Stimulated activated CD8-positive, alpha-beta memory T cell treated with anti-CD3 and anti-CD28 coated beads, Interleukin-4, amount 100 ng/mL, for 4 hours (primary cell): ENCODE data around the gene PRKACA.

Experiments used
- DNase-seq, 2 donors: peaks; one replicate each; pipeline ENCODE4 v3.0.0-alpha.2; 2020; ENCODE audit warnings: low read depth in 2 of 2, low spot score in 1 of 2

The PRKACA gene

DNA sequence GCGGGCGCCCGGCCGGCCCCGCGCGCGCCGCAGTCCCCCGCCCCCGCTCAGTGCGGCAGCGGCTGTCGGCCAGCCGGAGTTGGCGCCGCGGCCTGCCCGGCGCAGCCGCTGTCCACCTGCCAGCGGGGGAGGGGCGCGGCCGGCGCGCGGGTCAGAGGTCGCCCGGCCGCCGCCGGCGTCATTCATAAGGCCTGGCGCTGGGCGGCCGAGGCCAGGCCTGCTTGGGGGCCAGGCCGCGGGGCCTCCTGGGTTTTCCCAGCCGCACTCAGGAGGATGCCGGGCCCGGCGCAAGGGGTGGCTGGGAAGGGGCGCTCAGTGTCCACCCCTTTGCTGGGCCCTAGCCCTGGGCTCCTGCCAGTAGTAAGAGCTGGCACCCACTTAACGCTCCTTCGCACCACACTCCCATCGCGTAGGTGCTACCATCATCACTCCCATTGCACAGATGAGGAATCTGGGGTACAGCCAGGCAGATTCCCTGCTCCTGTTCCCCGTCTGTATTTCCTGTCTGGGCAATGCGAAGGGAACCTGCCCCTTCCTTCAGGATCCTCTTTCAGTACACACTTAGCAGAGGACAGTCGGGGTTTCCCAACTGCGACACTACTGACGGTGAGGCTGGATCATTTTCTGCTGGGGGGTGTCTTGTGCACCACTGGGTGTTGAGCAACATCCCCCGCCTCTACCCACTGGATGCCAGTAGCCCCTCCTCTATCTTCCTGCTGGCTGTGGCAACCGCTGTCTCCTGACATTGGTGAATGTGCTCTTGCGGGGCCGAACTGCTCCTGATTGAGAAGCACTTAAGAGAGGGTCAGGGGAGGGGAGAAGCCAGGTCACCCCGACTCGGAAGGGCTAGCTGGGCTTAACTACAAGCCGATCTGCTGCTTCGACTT lies 846 bp upstream of the PRKACA start:
- DNase-seq: no peak

GRCh38 chr19:14116918-14117578 lies 514 bp downstream of the PRKACA start:
- DNase-seq: no peak

DNA sequence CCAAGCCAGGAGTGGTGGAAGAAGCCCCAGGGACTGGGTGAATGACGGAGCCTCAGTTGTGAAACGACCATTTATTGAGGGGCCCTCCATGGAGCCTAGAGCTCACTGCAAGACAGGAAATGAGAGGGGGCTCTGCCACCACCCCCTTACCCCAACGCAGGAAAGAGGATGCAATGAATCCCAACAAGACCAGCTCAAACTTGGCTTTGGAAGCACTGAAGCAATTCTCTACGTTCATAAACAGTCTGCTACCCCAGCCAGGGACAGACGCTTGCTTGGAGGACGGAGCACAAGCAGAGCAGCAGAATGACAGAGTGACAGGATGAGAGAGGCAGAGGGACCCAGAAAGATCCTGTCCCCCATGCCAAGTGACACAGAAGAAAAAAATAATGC lies 1.0 kb downstream of the PRKACA start:
- DNase-seq: no peak

DNA sequence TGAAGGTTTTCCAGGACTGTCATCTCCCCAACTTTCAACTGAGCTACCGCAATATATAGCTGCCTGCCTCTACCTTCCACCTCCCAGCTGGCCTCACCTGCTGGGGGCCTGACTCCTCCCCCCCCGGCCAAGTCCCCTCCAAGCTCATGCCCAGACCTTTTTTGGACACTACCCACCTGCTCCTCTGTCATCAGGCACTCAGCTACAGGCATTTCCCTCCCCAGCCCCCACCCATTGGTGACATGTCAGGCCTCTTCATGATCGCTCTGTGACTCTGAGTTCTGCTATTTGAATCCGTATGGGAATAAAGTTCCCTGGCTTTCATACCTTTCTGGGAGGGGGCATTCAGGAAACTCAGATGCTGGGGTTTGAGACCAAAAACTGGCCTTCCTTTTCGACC lies 1.8 kb downstream of the PRKACA start:
- DNase-seq: no peak

DNA sequence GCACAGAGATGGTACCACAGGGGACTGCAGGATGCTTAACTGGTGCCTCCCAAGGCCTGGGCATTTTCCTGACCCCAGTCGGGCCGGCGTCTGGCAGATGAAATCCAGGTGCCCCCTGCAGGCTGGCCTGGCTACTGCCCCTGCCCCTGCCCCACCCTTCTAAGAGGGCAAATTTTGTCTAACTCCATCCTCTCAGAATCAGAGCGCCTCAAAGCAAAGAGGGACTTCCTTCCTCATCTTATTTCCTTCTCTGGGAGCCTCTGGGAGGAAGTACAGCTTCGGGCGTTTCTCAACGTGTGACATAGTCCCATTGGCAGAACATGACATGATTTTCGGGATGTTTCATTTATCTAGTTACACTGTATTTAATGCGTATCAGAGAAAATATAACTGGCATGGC lies 2.7 kb downstream of the PRKACA start:
- no peak for DNase-seq

DNA sequence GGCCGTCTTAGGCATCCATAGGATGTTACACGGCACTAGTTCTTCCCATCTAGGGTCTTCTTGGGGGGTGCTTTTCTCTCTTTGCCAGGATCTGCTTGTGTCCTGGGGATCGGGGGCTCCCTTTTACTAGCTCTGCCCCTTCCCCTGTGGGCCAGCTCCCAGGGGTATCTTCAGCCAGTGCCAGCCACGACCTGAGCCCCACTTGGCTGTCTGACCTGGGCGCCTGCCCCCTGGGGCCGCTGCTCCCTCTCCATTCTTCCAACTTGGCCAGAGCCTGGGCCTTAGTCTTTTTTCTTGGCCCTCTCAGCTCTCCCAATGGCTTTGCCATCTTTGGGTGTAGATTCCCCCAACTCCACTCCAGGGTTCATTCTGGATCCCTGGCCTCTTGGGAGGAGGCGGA lies 3.1 kb downstream of the PRKACA start:
- no peak for DNase-seq

GRCh38 chr19:14113762-14114414 lies 3.7 kb downstream of the PRKACA start:
- DNase-seq: no peak

DNA sequence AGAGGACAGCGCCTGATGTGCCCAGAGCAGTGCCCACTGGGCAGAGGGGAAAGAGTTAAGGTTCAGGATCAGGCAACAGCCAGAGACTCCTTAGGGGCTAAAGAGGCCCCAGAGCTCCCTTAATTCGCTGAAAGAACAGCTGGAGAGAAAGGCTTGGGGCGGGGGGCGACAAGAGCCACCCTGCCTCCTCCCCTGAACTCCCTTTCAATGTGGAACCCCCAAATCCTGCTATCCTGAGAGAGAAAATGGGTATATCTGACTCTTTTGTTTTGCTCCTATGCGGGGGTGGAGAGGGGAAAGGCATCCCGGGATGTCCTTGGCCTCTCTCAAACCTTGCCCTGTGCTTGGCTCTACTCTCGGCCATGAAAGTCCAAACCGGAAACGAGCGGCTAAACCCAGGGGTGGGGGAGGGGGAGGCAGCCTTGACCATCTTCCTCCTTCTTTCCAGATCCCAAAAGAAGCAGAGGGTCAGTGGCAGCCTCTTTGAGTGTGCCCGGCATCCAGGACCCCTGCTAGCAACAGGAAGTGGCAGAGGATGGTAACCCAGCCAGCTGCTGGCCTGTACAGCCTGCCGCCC lies 4.7 kb downstream of the PRKACA start:
- no peak for DNase-seq

DNA sequence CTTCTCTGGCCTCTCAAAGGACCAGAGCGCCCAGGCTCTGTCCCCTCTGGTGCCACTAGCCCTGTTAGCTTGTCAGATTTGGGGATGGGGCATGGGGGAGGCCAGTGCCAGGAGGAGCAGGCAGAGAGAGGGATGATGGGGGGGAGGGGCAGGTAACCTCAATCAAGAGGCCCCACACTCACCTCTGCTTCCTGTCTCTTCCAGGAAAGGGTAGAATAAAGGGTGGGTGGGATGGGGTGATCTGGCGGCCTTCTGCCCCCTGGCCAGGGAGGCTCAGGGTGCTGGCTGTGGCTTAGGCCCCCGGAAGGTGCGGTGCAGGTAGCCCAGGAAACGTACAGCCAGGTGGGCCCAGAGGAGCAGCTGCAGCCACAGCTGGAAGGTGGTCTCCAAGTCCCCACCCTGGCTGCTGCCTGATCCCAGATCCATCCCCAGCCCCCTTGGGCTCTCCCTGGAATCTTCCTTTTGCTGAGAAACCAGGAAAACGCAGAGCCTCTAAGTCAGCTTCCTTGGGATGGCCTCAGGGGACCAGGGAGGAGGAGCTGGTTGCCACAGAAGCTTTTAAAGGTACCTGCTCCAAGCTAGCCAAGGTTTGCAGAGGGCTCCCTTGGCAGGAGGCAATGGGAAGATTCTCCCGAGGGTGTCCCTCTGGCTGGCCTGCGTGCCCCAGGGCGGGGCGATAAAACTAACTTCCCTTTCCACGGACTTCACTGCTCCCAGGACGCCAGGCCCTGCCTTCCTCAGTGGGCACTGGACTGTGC lies 5.3 kb downstream of the PRKACA start:
- no peak for DNase-seq

- DNase-seq: no peak
Measured at GRCh38 chr19:14111486-14111885, 6.1 kb downstream of the PRKACA start.

DNA sequence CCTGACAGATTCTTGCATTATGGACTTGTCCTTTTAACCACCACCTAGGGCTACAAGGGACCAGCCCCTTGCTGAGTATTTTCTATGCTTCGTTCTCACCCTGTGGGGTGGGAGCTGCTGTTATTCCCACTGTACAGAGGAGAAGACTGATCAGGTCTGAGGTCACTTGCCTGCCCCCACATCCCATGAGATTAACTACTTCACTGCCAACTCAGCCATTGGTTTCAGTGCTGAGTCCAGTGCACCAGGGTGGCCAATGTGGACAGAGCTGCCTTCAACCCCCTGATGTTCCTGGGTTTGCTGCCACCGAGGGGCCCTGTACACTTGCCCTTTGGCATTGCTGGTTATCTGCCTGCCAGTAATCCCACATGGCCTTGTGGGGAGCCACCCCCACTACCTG lies 6.9 kb downstream of the PRKACA start:
- DNase-seq: no peak

DNA sequence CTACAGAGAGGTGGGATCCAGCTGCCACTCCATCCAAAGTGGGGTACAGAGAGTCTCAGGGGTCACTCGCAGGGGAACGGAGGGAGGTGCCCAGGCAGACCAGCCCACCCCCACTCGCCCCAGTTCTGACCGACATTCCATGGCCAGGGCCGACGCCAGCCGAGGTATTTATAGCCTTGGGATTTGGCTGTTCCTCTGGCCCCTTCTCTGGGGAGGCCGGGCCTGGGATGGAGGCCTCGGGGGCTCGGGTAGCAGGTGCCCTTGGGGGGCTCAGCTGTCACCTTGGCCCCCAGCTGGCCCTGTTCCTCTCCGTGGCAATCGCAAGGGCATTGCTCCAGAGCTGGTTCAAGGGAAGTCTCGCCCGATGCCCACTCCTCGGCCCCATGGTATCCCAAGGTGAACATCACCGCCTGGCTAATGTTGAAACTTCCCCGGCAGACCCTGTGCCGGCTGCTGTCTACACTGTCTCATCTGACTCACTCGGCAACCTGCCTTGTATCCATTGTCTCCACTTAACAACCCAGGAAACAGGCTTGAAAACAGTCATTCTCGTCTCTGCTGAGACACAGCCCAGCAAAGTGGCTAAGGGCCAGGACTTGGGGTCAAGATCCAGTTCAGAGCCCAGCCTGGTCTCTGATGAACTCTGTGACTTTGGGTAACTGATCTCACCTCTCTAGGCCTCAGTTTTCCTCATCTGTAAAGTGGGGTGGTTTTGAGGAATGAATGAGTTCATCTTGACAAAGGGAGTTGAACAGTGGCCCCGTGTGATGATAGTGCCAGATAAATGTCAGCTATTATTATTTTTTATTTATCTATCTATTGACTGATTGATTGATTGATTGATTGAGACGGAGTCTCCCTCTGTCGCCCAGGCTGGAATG lies 9.7 kb downstream of the PRKACA start:
- DNase-seq: no peak

DNA sequence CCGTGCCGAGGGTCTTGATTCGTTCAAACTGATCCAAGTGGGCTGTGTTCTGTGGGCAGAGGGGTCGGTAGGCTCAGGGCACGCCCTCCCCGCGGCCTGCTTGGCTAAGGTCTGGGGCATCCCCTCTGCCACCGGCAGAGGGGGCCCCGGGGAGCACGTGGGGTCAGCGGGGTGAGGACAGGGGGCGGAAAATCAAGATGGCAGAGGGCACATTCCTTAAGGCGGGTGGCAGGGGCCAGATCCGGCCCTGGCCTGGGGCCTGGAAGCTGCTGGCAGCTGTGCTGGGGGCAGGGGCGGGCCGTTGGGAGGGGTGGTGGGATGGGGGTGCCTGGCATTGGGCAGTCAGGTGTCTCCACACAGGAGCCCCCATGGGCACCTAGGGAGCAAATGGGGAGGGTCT lies 10.7 kb downstream of the PRKACA start:
- no peak for DNase-seq

DNA sequence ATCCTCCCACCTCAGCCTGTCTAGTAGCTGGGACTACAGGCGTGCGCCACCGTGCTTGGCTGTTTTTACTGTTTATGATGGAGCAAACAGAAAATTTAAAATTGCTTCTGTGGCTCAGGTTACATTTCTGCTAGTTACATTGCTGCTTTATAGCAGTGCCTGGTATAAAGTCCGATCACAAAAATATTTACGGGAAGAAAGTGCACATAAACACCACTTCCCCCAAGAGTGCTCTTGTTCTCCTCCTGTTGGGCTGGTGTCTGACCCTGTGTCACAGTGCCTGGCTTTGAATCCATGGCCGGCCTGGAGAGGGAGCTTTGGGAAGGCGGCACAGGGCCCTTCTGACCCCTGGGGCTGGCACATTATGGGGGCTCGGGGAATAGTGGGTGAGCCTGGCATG lies 11.9 kb downstream of the PRKACA start:
- DNase-seq: no peak

- DNase-seq: no peak
Measured at GRCh38 chr19:14103310-14103709, 14.3 kb downstream of the PRKACA start.

DNA sequence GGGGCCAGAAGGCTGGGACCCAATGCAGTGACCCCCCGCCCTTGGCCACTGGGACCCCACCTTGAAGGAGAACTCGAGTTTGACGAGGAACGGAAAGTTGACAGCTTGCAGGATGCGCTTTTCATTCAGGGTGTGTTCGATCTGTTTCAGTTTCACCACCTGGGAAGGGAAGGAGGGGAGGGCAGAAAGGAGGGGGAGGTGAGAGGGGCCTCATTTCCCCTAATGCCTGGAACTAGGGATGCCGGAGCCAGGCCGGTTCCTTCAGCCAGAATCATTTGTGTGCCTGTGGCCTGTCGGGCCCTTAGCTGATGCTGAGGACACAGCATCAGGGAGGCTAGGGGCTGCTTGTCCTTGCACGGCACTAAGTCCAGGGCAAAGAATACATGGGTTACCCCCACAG lies 14.8 kb downstream of the PRKACA start:
- DNase-seq: no peak

DNA sequence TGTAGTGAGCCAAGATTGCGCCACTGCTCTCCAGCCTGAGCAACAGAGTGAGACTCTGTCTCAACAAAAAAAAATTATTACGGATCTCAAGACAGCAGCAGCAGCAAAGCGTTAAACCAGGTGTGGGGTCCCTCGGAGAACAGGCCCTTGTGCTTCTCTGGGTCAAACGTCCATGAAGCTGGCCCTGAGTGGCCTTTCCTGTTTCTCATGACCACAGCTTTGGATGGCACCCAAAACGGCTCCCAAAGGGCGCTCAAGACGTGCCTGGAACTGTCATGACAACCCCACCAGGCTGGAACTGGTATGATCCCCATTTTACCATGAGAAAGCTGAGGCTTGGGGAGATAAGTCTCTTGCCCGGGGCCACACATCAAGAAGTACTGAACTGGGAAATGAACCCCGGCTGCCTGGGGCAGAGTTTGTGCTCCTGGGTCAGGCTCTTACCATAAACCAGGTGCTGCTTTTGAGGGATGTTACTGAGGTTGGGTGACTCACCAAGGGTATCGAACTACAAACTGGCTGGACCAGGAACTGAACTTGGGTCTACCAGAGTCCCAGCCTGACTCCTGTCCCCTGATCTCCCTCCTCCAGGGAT lies 15.4 kb downstream of the PRKACA start:
- no peak for DNase-seq

DNA sequence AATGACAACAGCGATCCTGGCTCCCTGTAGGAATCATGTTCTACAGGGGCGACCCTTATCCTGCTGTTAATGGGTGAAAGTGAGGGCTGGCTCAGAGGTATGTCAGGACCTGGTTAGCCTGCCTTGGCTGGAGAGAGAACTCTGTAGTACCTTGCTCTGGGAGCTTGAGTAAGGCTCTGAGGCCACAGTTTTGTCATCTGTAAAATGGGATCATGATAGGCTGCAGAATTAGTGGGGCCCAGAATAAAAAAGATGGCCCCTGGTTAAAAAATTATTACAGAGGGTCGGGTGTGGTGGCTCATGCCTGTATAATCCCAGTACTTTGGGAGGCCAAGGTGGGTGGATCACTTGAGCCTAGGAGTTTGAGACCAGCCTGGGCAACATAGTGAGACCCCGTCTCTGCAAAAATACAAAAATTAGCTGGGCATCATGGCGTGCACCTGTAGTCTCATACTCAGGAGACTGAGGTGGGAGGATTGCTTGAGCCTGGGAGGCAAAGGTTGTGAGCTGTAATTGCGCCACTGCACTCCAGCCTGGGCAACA lies 16.5 kb downstream of the PRKACA start:
- DNase-seq: no peak

DNA sequence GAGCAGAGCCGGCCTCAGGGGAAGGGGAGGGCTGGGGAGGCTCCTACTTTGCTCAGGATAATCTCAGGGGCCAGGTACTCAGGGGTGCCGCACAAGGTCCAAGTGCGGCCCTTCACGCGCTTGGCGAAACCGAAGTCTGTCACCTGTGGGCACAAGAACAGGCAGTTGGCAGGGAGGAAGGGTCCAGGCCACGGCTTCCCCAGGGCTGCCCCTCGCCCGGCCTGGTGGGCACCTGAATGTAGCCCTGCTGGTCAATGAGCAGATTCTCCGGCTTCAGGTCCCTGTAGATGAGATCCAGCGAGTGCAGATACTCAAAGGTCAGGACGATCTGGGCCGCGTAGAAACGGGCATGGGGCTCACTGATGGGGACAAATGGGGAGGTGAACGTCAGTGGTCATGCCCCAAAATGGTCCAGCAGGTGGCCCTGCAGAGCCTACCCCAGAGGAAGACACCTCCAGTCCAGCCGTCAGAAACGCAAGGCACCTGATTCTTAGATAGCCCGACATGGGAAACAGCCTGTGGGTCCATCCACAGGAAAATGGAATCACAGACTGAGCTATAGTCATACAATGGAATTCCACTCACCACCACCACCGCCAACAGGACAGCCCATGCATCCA lies 19.9 kb downstream of the PRKACA start:
- no peak for DNase-seq
